Liver (tissue), 9 donors: Measurements from ENCODE around the gene SPECC1L. TPM values are rescaled to one million over a fixed set of nuclear protein-coding genes. Genes with fewer than 3 reads are reported as not detected.

Experiments used
- DNase-seq: peaks from one replicate; pipeline ENCODE4 v3.0.0-alpha.2; 2017; ENCODE audit warnings: low spot score
- H3K27ac ChIP-seq, 2 donors: one replicate each; pipeline ENCODE4 v1.7.0; 2013; ENCODE audit warnings: inconsistent platforms in 2 of 2, low read length in 2 of 2, control low read depth in 1 of 2, low read depth in 1 of 2, mild to moderate bottlenecking in 1 of 2
- H3K27me3 ChIP-seq, 4 donors: one replicate each; pipeline versions ENCODE4 v1.6.1 to v1.7.0; 2013; ENCODE audit warnings: low read length in 3 of 4, inconsistent platforms in 1 of 4, mild to moderate bottlenecking in 1 of 4, moderate library complexity in 1 of 4; ENCODE audit not compliant: control insufficient read depth in 4 of 4, insufficient read depth in 4 of 4
- H3K36me3 ChIP-seq, 4 donors: one replicate each; pipeline versions ENCODE4 v1.6.1 to v1.7.0; 2013; ENCODE audit warnings: low read length in 3 of 4, mild to moderate bottlenecking in 3 of 4, low read depth in 1 of 4, moderate library complexity in 1 of 4; ENCODE audit not compliant: control insufficient read depth in 4 of 4, insufficient read depth in 3 of 4
- H3K4me1 ChIP-seq, 4 donors: one replicate each; pipeline versions ENCODE4 v1.6.1 to v1.7.0; 2013; ENCODE audit warnings: low read length in 3 of 4, mild to moderate bottlenecking in 3 of 4, moderate library complexity in 1 of 4; ENCODE audit not compliant: control insufficient read depth in 4 of 4, insufficient read depth in 4 of 4
- H3K4me3 ChIP-seq, 3 donors: one replicate each; pipeline versions ENCODE4 v1.6.1 to v1.7.0; 2013; ENCODE audit warnings: low read length in 3 of 3, control low read depth in 1 of 3, low read depth in 1 of 3, mild to moderate bottlenecking in 1 of 3
- H3K9ac ChIP-seq, 2 donors: one replicate each; pipeline ENCODE4 v1.7.0; 2013; ENCODE audit warnings: low read length in 2 of 2, mild to moderate bottlenecking in 2 of 2, moderate library complexity in 2 of 2, control low read depth in 1 of 2, low read depth in 1 of 2
- H3K9me3 ChIP-seq, 4 donors: one replicate each; pipeline versions ENCODE4 v1.6.1 to v1.7.0; 2013; ENCODE audit warnings: low read length in 3 of 4; ENCODE audit not compliant: control insufficient read depth in 4 of 4
- ATF3 ChIP-seq: IDR thresholded peaks from 2 replicates; pipeline ENCODE4 v1.6.1; 2016; ENCODE audit warnings: antibody characterized with exemption
- CTCF ChIP-seq: fragments of 150-350 bp; IDR thresholded peaks from 2 replicates; pipeline ENCODE4 v1.5.1; 2017; ENCODE audit warnings: improper control_type of control experiment, low read depth, low read length; ENCODE audit not compliant: missing input control
- EGR1 ChIP-seq, 2 donors: IDR thresholded peaks; 2 replicates each; pipeline ENCODE4 v1.6.1; 2016 to 2018; ENCODE audit warnings: antibody characterized with exemption in 2 of 2, low read depth in 2 of 2
- FOXA1 ChIP-seq: IDR thresholded peaks from 2 replicates; pipeline ENCODE4 v1.6.1; 2016; ENCODE audit warnings: antibody characterized with exemption
- FOXA2 ChIP-seq: IDR thresholded peaks from 2 replicates; pipeline ENCODE4 v1.6.1; 2016; ENCODE audit warnings: antibody characterized with exemption
- GABPA ChIP-seq, 2 donors: IDR thresholded peaks in 1 of 2; conservative IDR thresholded peaks in 1 of 2; 2 replicates each; pipeline ENCODE4 v1.6.1; 2016; ENCODE audit warnings: antibody characterized with exemption in 2 of 2, mild to moderate bottlenecking in 1 of 2, moderate library complexity in 1 of 2
- HNF4A ChIP-seq, 2 donors: conservative IDR thresholded peaks; 2 replicates each; pipeline ENCODE4 v1.6.1; 2016; ENCODE audit warnings: antibody characterized with exemption in 2 of 2, mild to moderate bottlenecking in 2 of 2
- HNF4G ChIP-seq: IDR thresholded peaks from 2 replicates; pipeline ENCODE4 v1.6.1; 2016; ENCODE audit warnings: antibody characterized with exemption
- JUND ChIP-seq, 2 donors: IDR thresholded peaks; 2 replicates each; pipeline ENCODE4 v1.6.1; 2016; ENCODE audit warnings: antibody characterized with exemption in 2 of 2
- MAX ChIP-seq: IDR thresholded peaks from 2 replicates; pipeline ENCODE4 v1.6.1; 2016; ENCODE audit warnings: antibody characterized with exemption
- NR2F2 ChIP-seq: IDR thresholded peaks from 2 replicates; pipeline ENCODE4 v1.6.1; 2016; ENCODE audit warnings: antibody characterized with exemption
- RAD21 ChIP-seq, 2 donors: IDR thresholded peaks; 2 replicates each; pipeline ENCODE4 v1.6.1; 2016; ENCODE audit warnings: antibody characterized with exemption in 2 of 2, mild to moderate bottlenecking in 2 of 2
- REST ChIP-seq: IDR thresholded peaks from 2 replicates; pipeline ENCODE4 v1.6.1; 2016; ENCODE audit warnings: antibody characterized with exemption, mild to moderate bottlenecking
- SP1 ChIP-seq: IDR thresholded peaks from 2 replicates; pipeline ENCODE4 v1.6.1; 2018; ENCODE audit warnings: antibody characterized with exemption, mild to moderate bottlenecking
- YY1 ChIP-seq: IDR thresholded peaks from 2 replicates; pipeline ENCODE4 v1.6.1; 2016; ENCODE audit warnings: antibody characterized with exemption, mild to moderate bottlenecking
- ZBTB33 ChIP-seq: IDR thresholded peaks from 2 replicates; pipeline ENCODE4 v1.6.1; 2016; ENCODE audit warnings: antibody characterized with exemption
- WGBS: extraction: QIAGEN DNeasy Blood & Tissue Kit; methylation state at CpG from one replicate; pipeline ENCODE4 v1.1.7; 2013; 5-methylcytosine and 5-hydroxymethylcytosine counted together
- polyA plus RNA-seq, 2 donors: library from polyadenylated mRNA; stranded (reverse) in 1 of 2; unstranded in 1 of 2; fragments of 200-250 nt in 1 of 2; fragments of >200 nt in 1 of 2; fragmentation: Nextera tagmentation in 1 of 2; extraction: Ambion mirVana in 1 of 2; gene quantifications; one replicate each; pipeline versions ENCODE4 v1.2.1 to v1.2.3, GENCODE V29; 2013 to 2015
- total RNA-seq, 2 donors: library from RNA; depleted of rRNA; stranded (reverse); fragments of >200 nt; gene quantifications; one replicate each; pipeline ENCODE4 v1.2.3, GENCODE V29; 2014
- donor health status: healthy.
- donor health status: healthy.
- donor health status: healthy.
- donor health status: healthy.
- donor health status: healthy.

The SPECC1L gene
- total and polyA plus RNA-seq, 4 donors, result 5.4 to 22.3 (median 12.3) TPM

GRCh38 chr22:24402460-24403192 is 132.0 kb downstream of the SPECC1L start:
- Histone ChIP-seq H3K4me1 (peaks cover 0 to 2% (median 0%) of the 10 kb centered on the region in 4 donors), H3K9ac (no peak overlapping the region), H3K36me3 (peaks cover 0 to 11% (median 5%) of the 10 kb centered on the region in 4 donors), H3K27ac (peak overlapping the region; percentile 31 to 32), H3K4me3 (no peak overlapping the region), H3K27me3 (no peaks in the 10 kb centered on the region), H3K9me3 (no peaks in the 10 kb centered on the region)
- DNase-seq, result no peak
- TF ChIP-seq JUND (IDR thresholded peaks at IDR 0.05) (no peak), EGR1 (IDR thresholded peaks at IDR 0.05; ENCODE audit: low read depth in 2 of 2) (no peak), GABPA (IDR thresholded peaks at IDR 0.05 in 1 of 2, conservative IDR thresholded peaks at IDR 0.05 in 1 of 2) (no peak), YY1 (no peak), HNF4A (conservative IDR thresholded peaks at IDR 0.05) (no peak), ZBTB33 (no peak), ATF3 (no peak), NR2F2 (no peak)
- WGBS, result 54% methylated on average over 3 of the region's 3 CpGs

- H3K9me3 ChIP-seq, result no peaks in the 10 kb centered on the region
- no peaks in the 10 kb centered on the region for H3K27me3 ChIP-seq
- H3K4me1 ChIP-seq, result peaks cover 0 to 2% (median 0%) of the 10 kb centered on the region in 4 donors
- no peak overlapping the region for H3K4me3 ChIP-seq
- peak overlapping the region; percentile 2 to 32 for H3K27ac ChIP-seq
- no peak overlapping the region for H3K9ac ChIP-seq
- 93% methylated on average over 3 of the region's 3 CpGs for WGBS
- peaks cover 2 to 15% (median 6%) of the 10 kb centered on the region in 4 donors for H3K36me3 ChIP-seq
- TF ChIP-seq JUND (IDR thresholded peaks at IDR 0.05) (no peak), MAX (no peak), FOXA1 (no peak), CTCF (no peak), REST (no peak), HNF4G (no peak), ZBTB33 (no peak), RAD21 (IDR thresholded peaks at IDR 0.05) (no peak), SP1 (no peak), GABPA (IDR thresholded peaks at IDR 0.05 in 1 of 2, conservative IDR thresholded peaks at IDR 0.05 in 1 of 2) (no peak), FOXA2 (no peak), HNF4A (conservative IDR thresholded peaks at IDR 0.05) (no peak), NR2F2 (no peak)
- no peak for DNase-seq
Observed at GRCh38 chr22:24403346-24403745, 132.7 kb downstream of the SPECC1L start.
